ENCODE results near the gene STON2.

Gene STON2

DNA sequence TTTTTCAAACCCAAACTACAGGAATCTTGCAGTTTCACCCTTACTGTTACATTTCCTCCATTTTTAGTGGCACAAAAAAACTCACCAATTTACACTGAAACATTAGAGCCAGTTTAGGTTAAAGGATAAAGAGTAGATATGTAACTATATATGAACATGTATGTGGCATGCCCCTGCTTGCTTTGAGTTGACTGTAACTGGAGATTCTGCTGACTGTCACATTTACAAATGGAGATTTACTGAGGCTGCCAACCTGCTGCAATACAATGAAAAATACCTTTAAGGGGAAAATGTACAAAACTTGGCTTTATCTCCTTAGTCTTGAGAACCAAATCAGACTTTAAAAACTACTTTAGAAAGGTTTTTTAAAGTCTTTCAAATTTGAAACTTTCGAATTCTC lies 28.3 kb downstream of the STON2 start:
- H3K9me3 ChIP-seq (ENCODE audit: control insufficient read depth in 1 of 2, low read length in 2 of 2) = no peaks in the 10 kb centered on the region

DNA sequence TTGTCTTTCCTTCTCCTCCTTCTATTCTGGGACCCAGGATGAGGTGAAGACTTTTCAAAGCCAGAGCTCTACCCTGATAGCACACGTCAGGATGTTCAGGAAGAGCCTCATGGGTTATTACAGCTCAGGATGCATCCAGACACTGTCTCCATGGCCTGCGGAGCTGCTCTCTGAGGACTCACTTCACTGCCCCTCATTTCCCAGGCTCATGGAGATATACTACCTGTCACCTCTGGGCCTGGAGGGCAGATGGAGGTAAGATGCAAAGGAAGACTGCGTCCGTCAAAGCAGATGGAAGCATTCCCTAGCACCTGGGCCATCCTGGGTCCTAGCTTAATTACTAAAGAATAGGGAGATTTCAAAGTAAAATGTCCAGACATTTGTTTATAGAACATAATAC lies 32.6 kb downstream of the STON2 start:
- H3K27ac ChIP-seq (ENCODE audit: low read length) = no peak overlapping the region
- H3K4me1 ChIP-seq (ENCODE audit: control insufficient read depth in 1 of 2, insufficient read depth in 2 of 2, low read length in 2 of 2) = no peaks in the 10 kb centered on the region
- no peaks in the 10 kb centered on the region for H3K9me3 ChIP-seq (ENCODE audit: control insufficient read depth in 1 of 2, low read length in 2 of 2)
- no peak overlapping the region for H3K4me3 ChIP-seq (ENCODE audit: low read depth in 1 of 2, low read length in 2 of 2)
- H3K36me3 ChIP-seq (ENCODE audit: control insufficient read depth in 1 of 2, insufficient read depth in 2 of 2, low read length in 2 of 2) = no peaks in the 10 kb centered on the region
- no peaks in the 10 kb centered on the region for H3K27me3 ChIP-seq (ENCODE audit: low read depth, low read length)

More for the DNA sequence above, 28.3 kb downstream of the STON2 start:
- Histone ChIP-seq H3K4me3 (ENCODE audit: low read depth in 1 of 2, low read length in 2 of 2) (no peak overlapping the region), H3K27me3 (ENCODE audit: low read depth, low read length) (no peaks in the 10 kb centered on the region), H3K27ac (ENCODE audit: low read length) (no peak overlapping the region), H3K4me1 (ENCODE audit: control insufficient read depth in 1 of 2, insufficient read depth in 2 of 2, low read length in 2 of 2) (no peaks in the 10 kb centered on the region), H3K36me3 (ENCODE audit: control insufficient read depth in 1 of 2, insufficient read depth in 2 of 2, low read length in 2 of 2) (no peaks in the 10 kb centered on the region)

DNA sequence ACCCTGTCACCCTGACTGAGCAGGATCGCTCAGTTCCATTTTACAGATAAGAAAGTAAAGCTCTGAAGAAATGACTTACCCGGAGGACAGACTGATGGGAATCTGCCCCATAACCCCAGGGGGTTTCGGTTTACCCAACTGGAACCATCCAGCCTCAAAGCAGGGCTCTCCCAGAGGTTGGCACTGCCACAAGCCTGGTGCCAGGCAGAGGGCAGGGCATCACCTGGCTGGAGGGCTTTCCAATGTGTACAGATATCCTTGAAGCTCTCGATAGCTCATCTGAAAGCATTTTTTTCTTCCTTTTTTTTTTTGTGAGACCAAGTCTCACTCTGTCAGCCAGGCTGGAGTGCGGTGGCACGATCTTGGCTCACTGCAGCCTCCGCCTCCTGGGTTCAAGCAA lies 33.2 kb downstream of the STON2 start:
- no peaks in the 10 kb centered on the region for H3K9me3 ChIP-seq (ENCODE audit: control insufficient read depth in 1 of 2, low read length in 2 of 2)
- no peaks in the 10 kb centered on the region for H3K36me3 ChIP-seq (ENCODE audit: control insufficient read depth in 1 of 2, insufficient read depth in 2 of 2, low read length in 2 of 2)
- no peaks in the 10 kb centered on the region for H3K4me1 ChIP-seq (ENCODE audit: control insufficient read depth in 1 of 2, insufficient read depth in 2 of 2, low read length in 2 of 2)
- no peak overlapping the region for H3K4me3 ChIP-seq (ENCODE audit: low read depth in 1 of 2, low read length in 2 of 2)
- H3K27ac ChIP-seq (ENCODE audit: low read length) = no peak overlapping the region
- no peaks in the 10 kb centered on the region for H3K27me3 ChIP-seq (ENCODE audit: low read depth, low read length)

DNA sequence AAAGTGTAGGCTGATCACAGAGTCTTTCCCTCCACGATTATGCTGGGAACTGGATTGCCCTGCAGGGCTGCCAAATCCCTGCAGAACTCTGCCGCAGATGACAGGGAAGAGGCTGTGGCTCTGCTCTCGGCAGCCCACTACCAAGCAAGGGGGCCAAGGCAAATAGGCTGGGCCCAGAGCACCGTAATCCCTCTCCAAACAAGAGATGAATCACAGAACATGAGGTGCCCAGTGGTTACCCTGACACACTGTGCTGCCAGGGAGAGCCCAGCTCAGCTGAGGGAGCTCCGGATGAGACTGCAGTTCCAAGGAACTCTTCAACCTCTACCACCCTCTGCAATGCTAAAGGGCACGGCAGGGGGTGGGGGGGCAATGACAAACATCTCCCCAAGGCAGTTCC lies 33.9 kb downstream of the STON2 start:
- no peaks in the 10 kb centered on the region for H3K9me3 ChIP-seq (ENCODE audit: control insufficient read depth in 1 of 2, low read length in 2 of 2)
- no peak overlapping the region for H3K4me3 ChIP-seq (ENCODE audit: low read depth in 1 of 2, low read length in 2 of 2)
- H3K36me3 ChIP-seq (ENCODE audit: control insufficient read depth in 1 of 2, insufficient read depth in 2 of 2, low read length in 2 of 2) = no peaks in the 10 kb centered on the region
- H3K27ac ChIP-seq (ENCODE audit: low read length) = no peak overlapping the region
- no peaks in the 10 kb centered on the region for H3K27me3 ChIP-seq (ENCODE audit: low read depth, low read length)
- no peaks in the 10 kb centered on the region for H3K4me1 ChIP-seq (ENCODE audit: control insufficient read depth in 1 of 2, insufficient read depth in 2 of 2, low read length in 2 of 2)

DNA sequence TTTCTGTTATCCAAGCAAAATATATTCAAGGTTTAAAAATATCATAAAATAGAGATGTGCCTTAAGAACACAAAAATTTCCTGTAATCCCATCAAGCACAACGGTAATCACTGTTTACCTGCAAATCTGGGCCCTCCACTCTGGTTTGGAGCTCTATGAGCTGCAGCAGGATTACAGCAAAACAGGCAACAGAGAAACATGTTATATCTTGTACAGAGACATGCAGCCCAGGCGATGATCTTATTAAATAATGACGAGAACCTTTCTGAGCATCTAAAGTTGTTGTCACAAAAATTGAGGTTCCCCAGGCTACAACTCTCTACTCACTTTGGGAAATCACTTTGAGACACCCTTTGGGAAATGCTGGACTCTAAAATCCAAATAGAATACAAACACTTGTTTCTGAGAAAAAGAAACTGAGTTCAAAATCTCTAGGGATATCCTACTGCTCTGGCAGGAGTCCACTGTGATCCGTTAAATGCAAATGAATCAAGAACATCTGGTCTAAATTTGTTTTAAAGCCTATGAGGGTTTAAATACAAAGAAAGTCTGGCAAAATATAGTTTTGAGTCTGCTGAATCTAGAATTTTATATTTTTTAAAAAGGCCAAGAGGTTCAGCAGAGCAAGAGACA lies 36.3 kb downstream of the STON2 start:
- H3K4me1 ChIP-seq (ENCODE audit: control insufficient read depth in 1 of 2, insufficient read depth in 2 of 2, low read length in 2 of 2) = no peaks in the 10 kb centered on the region
- H3K4me3 ChIP-seq (ENCODE audit: low read depth in 1 of 2, low read length in 2 of 2) = no peak overlapping the region
- no peaks in the 10 kb centered on the region for H3K36me3 ChIP-seq (ENCODE audit: control insufficient read depth in 1 of 2, insufficient read depth in 2 of 2, low read length in 2 of 2)
- H3K9me3 ChIP-seq (ENCODE audit: control insufficient read depth in 1 of 2, low read length in 2 of 2) = no peaks in the 10 kb centered on the region
- peak overlapping the region; percentile 20 for H3K27ac ChIP-seq (ENCODE audit: low read length)
- no peaks in the 10 kb centered on the region for H3K27me3 ChIP-seq (ENCODE audit: low read depth, low read length)

DNA sequence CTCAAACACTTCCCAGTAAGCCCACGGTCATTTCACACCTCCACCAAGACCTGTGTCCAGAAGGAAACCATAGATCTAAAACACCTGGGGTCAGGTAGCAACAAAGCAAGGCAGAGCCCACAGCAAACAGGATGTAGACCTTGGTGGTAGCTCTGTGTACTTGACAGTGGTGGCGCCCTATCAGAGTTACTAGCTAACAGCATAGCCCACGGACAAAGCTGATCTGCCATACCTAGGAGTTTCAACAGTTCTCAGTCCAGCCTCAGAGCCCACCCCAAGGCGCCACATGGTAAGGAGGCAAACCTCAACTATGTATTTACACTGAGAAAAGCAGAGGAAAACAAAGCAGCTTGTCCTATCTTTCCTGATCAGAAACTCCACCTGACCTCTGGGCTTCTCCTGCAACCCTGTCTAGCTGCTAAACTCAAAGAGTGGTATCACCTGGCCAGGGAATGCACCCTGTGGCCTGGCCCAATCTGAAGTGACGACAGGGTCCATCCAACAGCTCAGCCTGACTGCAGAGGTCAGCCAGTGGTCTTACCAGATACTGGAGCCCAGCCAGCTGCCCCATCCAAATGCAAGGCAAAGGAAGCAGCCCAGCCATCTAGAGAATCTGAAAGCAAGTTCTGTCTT lies 46.3 kb downstream of the STON2 start:
- H3K36me3 ChIP-seq (ENCODE audit: control insufficient read depth in 1 of 2, insufficient read depth in 2 of 2, low read length in 2 of 2) = no peaks in the 10 kb centered on the region
- no peak overlapping the region for H3K4me3 ChIP-seq (ENCODE audit: low read depth in 1 of 2, low read length in 2 of 2)
- H3K4me1 ChIP-seq (ENCODE audit: control insufficient read depth in 1 of 2, insufficient read depth in 2 of 2, low read length in 2 of 2) = no peaks in the 10 kb centered on the region
- no peaks in the 10 kb centered on the region for H3K9me3 ChIP-seq (ENCODE audit: control insufficient read depth in 1 of 2, low read length in 2 of 2)
- H3K27me3 ChIP-seq (ENCODE audit: low read depth, low read length) = no peaks in the 10 kb centered on the region
- no peak overlapping the region for H3K27ac ChIP-seq (ENCODE audit: low read length)

DNA sequence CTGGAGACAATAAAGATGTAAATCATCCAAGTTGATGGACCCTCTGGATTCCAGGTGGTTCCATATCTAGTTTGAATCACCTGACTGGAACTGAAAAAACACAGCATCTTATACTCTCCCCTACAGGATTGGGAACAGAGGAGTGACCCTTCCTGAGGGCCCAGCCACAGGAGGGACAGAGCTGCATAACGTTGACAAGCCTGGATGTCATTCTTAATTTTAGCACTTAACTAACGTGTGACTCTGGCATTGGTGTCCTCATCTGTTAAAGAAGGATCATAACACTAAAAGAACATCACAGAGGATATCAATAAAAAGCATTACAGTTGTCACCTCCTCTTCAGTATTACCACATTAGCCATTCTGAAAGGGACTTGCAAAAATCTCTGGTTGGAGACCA lies 47.7 kb downstream of the STON2 start:
- Histone ChIP-seq H3K27me3 (ENCODE audit: low read depth, low read length) (no peaks in the 10 kb centered on the region), H3K36me3 (ENCODE audit: control insufficient read depth in 1 of 2, insufficient read depth in 2 of 2, low read length in 2 of 2) (no peaks in the 10 kb centered on the region), H3K4me3 (ENCODE audit: low read depth in 1 of 2, low read length in 2 of 2) (no peak overlapping the region), H3K9me3 (ENCODE audit: control insufficient read depth in 1 of 2, low read length in 2 of 2) (no peaks in the 10 kb centered on the region), H3K4me1 (ENCODE audit: control insufficient read depth in 1 of 2, insufficient read depth in 2 of 2, low read length in 2 of 2) (no peaks in the 10 kb centered on the region), H3K27ac (ENCODE audit: low read length) (no peak overlapping the region)

DNA sequence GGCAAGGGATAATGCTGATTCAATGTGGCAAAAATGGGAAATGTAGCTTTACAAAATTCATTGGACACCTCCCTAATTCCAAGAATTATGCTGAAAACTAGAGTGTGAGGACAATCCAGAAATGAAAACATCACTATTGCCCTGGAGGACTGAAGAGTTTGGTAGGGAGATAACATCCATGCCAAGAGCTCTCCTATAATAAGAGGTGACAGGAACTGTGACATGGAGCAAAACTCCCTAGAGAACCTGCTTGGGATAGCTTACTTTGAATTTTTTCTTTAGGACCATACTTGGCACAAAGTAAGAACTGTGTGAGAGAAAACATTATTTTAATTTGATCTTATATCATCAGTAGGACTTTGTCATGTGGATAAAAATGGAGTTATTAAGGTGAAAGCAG lies 48.9 kb downstream of the STON2 start:
- no peak overlapping the region for H3K27ac ChIP-seq (ENCODE audit: low read length)
- H3K4me1 ChIP-seq (ENCODE audit: control insufficient read depth in 1 of 2, insufficient read depth in 2 of 2, low read length in 2 of 2) = no peaks in the 10 kb centered on the region
- H3K36me3 ChIP-seq (ENCODE audit: control insufficient read depth in 1 of 2, insufficient read depth in 2 of 2, low read length in 2 of 2) = no peaks in the 10 kb centered on the region
- no peaks in the 10 kb centered on the region for H3K27me3 ChIP-seq (ENCODE audit: low read depth, low read length)
- no peaks in the 10 kb centered on the region for H3K9me3 ChIP-seq (ENCODE audit: control insufficient read depth in 1 of 2, low read length in 2 of 2)
- no peak overlapping the region for H3K4me3 ChIP-seq (ENCODE audit: low read depth in 1 of 2, low read length in 2 of 2)

DNA sequence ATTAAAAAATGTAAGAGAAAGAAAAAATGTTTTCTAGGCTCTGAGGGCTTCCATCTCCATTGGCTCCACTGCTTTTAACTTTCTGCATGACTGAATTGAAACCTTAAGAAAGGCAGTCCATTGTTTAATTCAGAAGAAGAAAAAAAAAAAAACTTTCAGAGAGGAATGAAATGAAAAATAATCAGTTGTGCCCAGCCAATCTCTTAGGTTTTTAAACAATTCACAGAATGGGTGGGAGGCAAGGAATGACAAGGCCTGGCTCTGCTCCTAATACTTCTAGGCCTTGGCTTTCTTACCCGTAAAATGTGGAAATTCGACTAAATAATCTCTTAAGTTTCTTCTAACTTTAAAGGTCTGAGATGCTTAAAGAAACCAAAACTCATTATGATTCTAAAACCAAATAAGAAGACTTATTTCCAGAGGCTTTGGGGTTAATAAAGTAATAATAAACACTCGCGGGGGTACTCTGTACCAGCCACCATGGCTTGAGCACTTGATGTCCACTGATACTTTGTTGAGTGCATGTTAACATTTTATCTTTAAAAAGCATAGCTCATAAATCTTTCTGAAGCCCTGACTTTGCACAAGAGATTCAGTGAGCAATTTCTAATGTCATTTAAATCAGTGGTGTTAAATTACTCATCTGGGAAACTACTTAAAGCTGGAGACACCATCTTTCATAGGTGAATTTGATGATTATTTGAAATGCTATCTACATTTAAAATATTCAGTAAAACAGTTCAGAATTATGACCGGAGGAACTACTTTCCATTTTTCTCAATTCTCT lies 49.6 kb downstream of the STON2 start:
- no peaks in the 10 kb centered on the region for H3K36me3 ChIP-seq (ENCODE audit: control insufficient read depth in 1 of 2, insufficient read depth in 2 of 2, low read length in 2 of 2)
- no peak overlapping the region for H3K27ac ChIP-seq (ENCODE audit: low read length)
- H3K9me3 ChIP-seq (ENCODE audit: control insufficient read depth in 1 of 2, low read length in 2 of 2) = no peaks in the 10 kb centered on the region
- H3K27me3 ChIP-seq (ENCODE audit: low read depth, low read length) = no peaks in the 10 kb centered on the region
- no peaks in the 10 kb centered on the region for H3K4me1 ChIP-seq (ENCODE audit: control insufficient read depth in 1 of 2, insufficient read depth in 2 of 2, low read length in 2 of 2)
- no peak overlapping the region for H3K4me3 ChIP-seq (ENCODE audit: low read depth in 1 of 2, low read length in 2 of 2)

DNA sequence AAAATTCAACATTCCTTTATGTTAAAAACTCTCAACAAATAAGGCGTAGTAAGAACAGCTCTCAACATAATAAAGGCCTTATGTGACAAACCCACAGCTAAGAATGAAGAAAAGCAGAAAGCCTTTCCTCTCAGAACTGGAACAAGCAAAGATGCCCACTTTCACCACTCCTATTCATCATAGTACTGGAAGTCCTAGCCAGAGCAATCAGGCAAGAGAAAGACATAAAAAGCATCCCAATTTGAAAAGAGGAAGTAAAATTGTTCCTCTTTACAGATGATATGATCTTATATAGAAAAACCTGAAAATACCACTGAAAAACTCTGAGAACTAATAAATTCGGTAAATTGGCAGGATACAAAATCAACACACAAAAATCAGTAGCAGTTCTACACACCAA lies 52.1 kb downstream of the STON2 start:
- Histone ChIP-seq H3K27me3 (ENCODE audit: low read depth, low read length) (no peaks in the 10 kb centered on the region), H3K4me1 (ENCODE audit: control insufficient read depth in 1 of 2, insufficient read depth in 2 of 2, low read length in 2 of 2) (no peaks in the 10 kb centered on the region), H3K9me3 (ENCODE audit: control insufficient read depth in 1 of 2, low read length in 2 of 2) (no peaks in the 10 kb centered on the region), H3K36me3 (ENCODE audit: control insufficient read depth in 1 of 2, insufficient read depth in 2 of 2, low read length in 2 of 2) (no peaks in the 10 kb centered on the region), H3K27ac (ENCODE audit: low read length) (no peak overlapping the region), H3K4me3 (ENCODE audit: low read depth in 1 of 2, low read length in 2 of 2) (no peak overlapping the region)

DNA sequence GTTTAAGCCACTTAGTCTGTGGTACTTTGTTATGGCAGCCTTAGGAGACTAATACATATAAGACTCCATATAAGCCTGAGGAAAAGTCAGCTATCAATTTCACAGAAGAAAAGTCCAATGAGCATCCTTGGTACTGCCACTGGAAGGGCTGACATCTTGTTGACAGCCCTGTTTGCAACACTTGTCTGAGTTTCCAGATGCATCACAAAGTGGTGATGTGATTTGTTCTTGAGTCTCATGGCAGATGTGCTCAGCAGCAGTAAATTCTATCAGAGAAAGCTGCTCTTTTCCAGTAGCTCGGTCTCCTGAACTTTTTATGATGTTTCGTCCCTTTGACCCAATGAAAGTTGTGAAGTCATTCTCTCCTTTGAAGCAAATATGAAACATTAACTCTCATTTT lies 54.3 kb downstream of the STON2 start:
- Histone ChIP-seq H3K36me3 (ENCODE audit: control insufficient read depth in 1 of 2, insufficient read depth in 2 of 2, low read length in 2 of 2) (no peaks in the 10 kb centered on the region), H3K27me3 (ENCODE audit: low read depth, low read length) (no peaks in the 10 kb centered on the region), H3K9me3 (ENCODE audit: control insufficient read depth in 1 of 2, low read length in 2 of 2) (no peaks in the 10 kb centered on the region), H3K4me3 (ENCODE audit: low read depth in 1 of 2, low read length in 2 of 2) (no peak overlapping the region), H3K4me1 (ENCODE audit: control insufficient read depth in 1 of 2, insufficient read depth in 2 of 2, low read length in 2 of 2) (peaks cover 0 to 10% of the 10 kb centered on the region in 2 donors), H3K27ac (ENCODE audit: low read length) (no peak overlapping the region)
